HEK293T (cell line): Measurements from ENCODE around the gene STK38.

Source experiments
- CTCF ChIA-PET: fragments of 350-600 bp; formaldehyde crosslinking; extraction: SDS; loops from one replicate; lab custom pipeline; 2021; ENCODE audit warnings: antibody characterized with exemption, inconsistent platforms; lab: Yijun Ruan, JAX
- POLR2A ChIA-PET: fragments of 350-600 bp; formaldehyde crosslinking; extraction: SDS; loops from one replicate; lab custom pipeline; 2020; ENCODE audit warnings: antibody characterized with exemption, inconsistent platforms; lab: Yijun Ruan, JAX
- DNase-seq: peaks from one replicate; pipeline ENCODE4 v3.0.0; 2012; ENCODE audit warnings: mixed read lengths; ENCODE audit errors: extremely low spot score
- ARNT ChIP-seq: fragments of 450-650 bp; IDR thresholded peaks from 2 replicates; pipeline ENCODE4 v1.6.1; 2017; ENCODE audit warnings: mild to moderate bottlenecking
- BHLHE40 ChIP-seq: fragments of 450-650 bp; IDR thresholded peaks from 2 replicates; pipeline ENCODE4 v1.6.1; 2016; ENCODE audit warnings: mild to moderate bottlenecking, moderate library complexity, borderline replicate concordance
- CTBP1 ChIP-seq: fragments of 450-650 bp; IDR thresholded peaks from 2 replicates; pipeline ENCODE4 v1.6.1; 2016; ENCODE audit warnings: borderline replicate concordance
- ELF4 ChIP-seq: fragments of 450-650 bp; IDR thresholded peaks from 2 replicates; pipeline ENCODE4 v1.6.1; 2017; ENCODE audit warnings: antibody characterized with exemption
- FOXA1 ChIP-seq: fragments of 450-650 bp; IDR thresholded peaks from 2 replicates; pipeline ENCODE4 v1.6.1; 2016; ENCODE audit warnings: mild to moderate bottlenecking
- FOXK2 ChIP-seq: fragments of 450-650 bp; IDR thresholded peaks from 2 replicates; pipeline ENCODE4 v1.6.1; 2016; ENCODE audit warnings: mild to moderate bottlenecking
- FOXM1 ChIP-seq: fragments of 450-650 bp; IDR thresholded peaks from 2 replicates; pipeline ENCODE4 v1.6.1; 2017; ENCODE audit warnings: mild to moderate bottlenecking, borderline replicate concordance
- HDGF ChIP-seq: fragments of 450-650 bp; IDR thresholded peaks from 2 replicates; pipeline ENCODE4 v1.6.1; 2017; ENCODE audit warnings: antibody characterized with exemption, borderline replicate concordance
- L3MBTL2 ChIP-seq: fragments of 450-650 bp; conservative IDR thresholded peaks from 2 replicates; pipeline ENCODE4 v1.6.1; 2016; ENCODE audit warnings: mild to moderate bottlenecking
- LEF1 ChIP-seq: fragments of 450-650 bp; IDR thresholded peaks from 2 replicates; pipeline ENCODE4 v1.6.1; 2017; ENCODE audit warnings: mild to moderate bottlenecking, borderline replicate concordance
- NFRKB ChIP-seq: fragments of 450-650 bp; IDR thresholded peaks from 2 replicates; pipeline ENCODE4 v1.6.1; 2016; ENCODE audit warnings: mild to moderate bottlenecking, moderate library complexity
- SP1 ChIP-seq: fragments of 450-650 bp; IDR thresholded peaks from 2 replicates; pipeline ENCODE4 v1.6.1; 2017
- SUZ12 ChIP-seq: fragments of 450-650 bp; IDR thresholded peaks from 2 replicates; pipeline ENCODE4 v1.6.1; 2016; ENCODE audit warnings: mild to moderate bottlenecking
- TARDBP ChIP-seq: fragments of 450-650 bp; IDR thresholded peaks from 2 replicates; pipeline ENCODE4 v1.6.1; 2016
- ZNF384 ChIP-seq: fragments of 450-650 bp; IDR thresholded peaks from 2 replicates; pipeline ENCODE4 v1.6.1; 2016
- TF ChIP-seq, protein P1 (sequence below): fragments of 450-650 bp; IDR thresholded peaks from 2 replicates; pipeline ENCODE4 v1.6.1; 2016

Gene STK38

DNA sequence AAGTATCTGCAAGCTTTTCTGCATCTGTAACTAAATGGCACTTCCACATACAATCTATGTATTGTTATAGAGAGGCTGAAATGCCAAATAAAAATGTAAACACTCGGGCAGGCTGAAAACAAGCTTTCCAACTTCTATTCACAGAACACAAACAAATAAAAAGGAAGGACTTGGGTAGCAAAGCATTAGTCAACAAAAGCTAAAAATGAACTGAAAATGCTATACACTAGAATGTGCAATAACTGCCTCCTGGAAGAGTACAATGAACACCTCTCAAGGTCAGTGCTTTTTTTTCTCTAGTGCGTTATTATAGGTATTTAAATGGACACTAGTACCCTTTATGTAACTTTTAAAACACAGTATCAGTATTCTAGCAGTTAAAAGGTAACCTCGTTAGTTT, 31.4 kb downstream of the STK38 start:
- DNase-seq = no peak
- ChIA-PET POLR2A (no interaction called here), CTCF (interaction anchor here (1.2 kb wide), 1 partner anchor 244 kb away, joined by 3 read pairs; no protein-coding TSS in a partner anchor)
- TF ChIP-seq BHLHE40 = no peak
- TF ChIP-seq ZNF384 = no peak
- TF ChIP-seq NFRKB = no peak
- TF ChIP-seq L3MBTL2 = no peak
- TF ChIP-seq FOXA1 = no peak
- TF ChIP-seq ARNT = no peak
- TF ChIP-seq HDGF = no peak
- TF ChIP-seq SUZ12 = no peak
- TF ChIP-seq, protein P1, sequence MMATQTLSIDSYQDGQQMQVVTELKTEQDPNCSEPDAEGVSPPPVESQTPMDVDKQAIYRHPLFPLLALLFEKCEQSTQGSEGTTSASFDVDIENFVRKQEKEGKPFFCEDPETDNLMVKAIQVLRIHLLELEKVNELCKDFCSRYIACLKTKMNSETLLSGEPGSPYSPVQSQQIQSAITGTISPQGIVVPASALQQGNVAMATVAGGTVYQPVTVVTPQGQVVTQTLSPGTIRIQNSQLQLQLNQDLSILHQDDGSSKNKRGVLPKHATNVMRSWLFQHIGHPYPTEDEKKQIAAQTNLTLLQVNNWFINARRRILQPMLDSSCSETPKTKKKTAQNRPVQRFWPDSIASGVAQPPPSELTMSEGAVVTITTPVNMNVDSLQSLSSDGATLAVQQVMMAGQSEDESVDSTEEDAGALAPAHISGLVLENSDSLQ = no peak
- no peak for TF ChIP-seq LEF1
- no peak for TF ChIP-seq ELF4

DNA sequence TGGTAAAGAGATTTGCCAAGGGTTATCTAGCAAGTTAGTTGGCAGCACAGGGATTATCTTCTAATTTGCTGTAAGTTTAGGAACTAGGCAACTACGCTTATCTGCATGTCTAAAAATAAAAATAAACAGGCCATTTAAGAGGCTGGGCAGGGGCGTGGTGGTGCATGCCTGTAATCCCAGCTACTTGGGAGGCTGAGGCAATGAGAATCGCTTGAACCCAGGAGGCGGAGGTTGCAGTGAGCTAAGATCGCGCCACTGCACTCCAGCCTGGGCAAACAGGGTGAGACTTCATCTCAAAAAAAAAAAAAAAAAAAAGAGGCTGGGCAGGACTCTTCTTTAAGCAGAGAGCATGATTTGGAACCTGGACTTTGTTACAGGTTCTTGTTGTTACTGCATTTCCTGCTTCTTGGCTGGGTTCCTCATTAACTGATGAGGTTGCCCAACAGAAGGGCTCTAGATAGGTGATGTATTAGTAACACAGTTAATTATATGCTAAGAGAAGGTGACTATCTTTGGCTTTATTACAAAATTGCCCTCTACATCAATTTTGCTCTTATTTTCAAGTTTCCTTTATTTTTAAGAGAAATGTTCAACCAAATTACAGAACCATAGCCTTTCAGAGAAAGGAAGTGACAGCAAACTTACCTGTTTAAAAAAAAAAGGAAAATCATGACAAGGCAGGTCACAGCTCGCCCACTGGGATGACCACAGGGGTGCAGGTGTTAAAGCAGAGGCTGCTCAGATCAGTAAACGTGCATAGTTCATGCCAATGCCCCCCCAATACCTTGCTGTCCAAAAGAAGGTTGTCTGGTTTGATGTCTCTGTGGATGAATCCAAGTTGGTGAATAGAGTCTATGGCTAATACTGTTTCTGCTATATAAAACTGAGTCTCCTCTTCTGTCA, 32.5 kb downstream of the STK38 start:
- POLR2A ChIA-PET = no interaction called here
- no peak for DNase-seq
- CTCF ChIA-PET = interaction anchor here (0.6 kb wide), 1 partner anchor 213 kb away, joined by 3 read pairs; no protein-coding TSS in a partner anchor
- TF ChIP-seq HDGF (no peak), TARDBP (no peak), ARNT (no peak), ELF4 (no peak), L3MBTL2 (no peak), NFRKB (no peak), SP1 (no peak), ZNF384 (no peak), BHLHE40 (no peak), FOXK2 (no peak), SUZ12 (no peak), FOXM1 (no peak), FOXA1 (no peak), CTBP1 (no peak), LEF1 (no peak)
- TF ChIP-seq, protein P1 = no peak

DNA sequence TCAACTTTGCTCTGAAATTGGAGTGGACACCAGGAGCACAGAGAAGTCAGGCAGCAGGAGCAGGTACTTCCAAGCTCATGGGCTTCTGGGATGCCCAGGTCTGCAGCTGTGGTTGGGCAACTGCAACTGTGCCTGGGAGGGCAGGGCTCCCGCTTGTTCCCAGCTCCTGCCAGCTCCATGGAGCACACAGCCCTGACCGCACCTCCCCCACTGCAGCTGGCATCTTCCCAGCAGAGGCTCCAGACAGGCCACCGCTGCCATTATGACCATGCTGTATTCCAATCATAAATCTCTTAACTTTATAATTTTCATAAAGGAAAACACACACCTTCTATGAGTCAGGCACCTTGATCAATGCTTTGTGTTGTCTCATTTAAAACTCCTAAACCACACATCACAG, 36.9 kb downstream of the STK38 start:
- no peak for DNase-seq
- CTCF ChIA-PET = no interaction called here
- POLR2A ChIA-PET = no interaction called here
- TF ChIP-seq BHLHE40 (no peak), FOXA1 (no peak), CTBP1 (no peak), L3MBTL2 (no peak), FOXM1 (no peak), HDGF (no peak), ARNT (no peak), SUZ12 (no peak)
- TF ChIP-seq, protein P1 = no peak

DNA sequence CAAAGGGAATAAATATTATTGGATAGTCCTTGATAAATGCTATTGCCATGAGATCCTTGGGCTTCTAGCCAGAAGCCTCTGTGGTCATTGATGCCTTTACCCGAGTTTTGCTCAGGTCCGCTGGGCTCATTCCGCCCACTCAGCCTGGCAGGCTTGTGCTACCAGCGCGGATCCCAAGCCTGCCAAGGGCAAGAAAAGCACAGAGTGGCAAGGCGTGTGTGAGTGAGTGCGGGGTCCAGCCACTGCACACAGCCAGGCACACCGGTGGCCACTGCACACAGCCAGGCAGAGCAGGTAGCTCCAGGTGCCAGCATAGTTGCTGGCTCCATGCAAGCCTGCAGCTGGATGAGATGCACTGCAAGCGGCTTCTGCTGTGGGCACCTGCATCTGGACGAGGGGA, 38.7 kb downstream of the STK38 start:
- POLR2A ChIA-PET = no interaction called here

DNA sequence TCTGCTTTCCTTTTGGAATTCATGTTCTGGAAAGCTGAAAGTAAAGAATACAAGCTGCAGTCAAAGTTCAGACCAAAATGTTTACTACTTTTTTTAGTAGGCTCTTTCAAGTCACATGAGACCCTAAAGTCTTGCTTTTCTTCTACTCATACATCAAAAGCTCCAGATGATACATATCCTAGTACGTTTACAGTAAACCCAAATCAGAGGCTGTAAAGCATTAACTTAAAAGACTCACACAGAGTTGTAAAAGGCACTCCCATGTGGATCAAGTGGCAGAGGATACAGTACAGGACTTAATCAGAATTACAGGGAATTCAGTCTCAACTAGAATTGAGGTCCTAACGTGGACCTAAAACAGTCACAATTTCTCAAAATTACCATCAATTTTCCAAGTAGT, 40.7 kb downstream of the STK38 start:
- TF ChIP-seq LEF1 = no peak
- TF ChIP-seq TARDBP = no peak
- TF ChIP-seq HDGF = no peak
- no peak for TF ChIP-seq FOXA1
- no peak for TF ChIP-seq NFRKB
- no peak for TF ChIP-seq SUZ12
- TF ChIP-seq CTBP1 = no peak
- TF ChIP-seq FOXM1 = no peak
- TF ChIP-seq ELF4 = no peak
- TF ChIP-seq, protein P1 = no peak
- no peak for TF ChIP-seq BHLHE40
- no peak for TF ChIP-seq L3MBTL2
- ChIA-PET CTCF (no interaction called here), POLR2A (no interaction called here)
- no peak for DNase-seq

More for the DNA sequence above, 38.7 kb downstream of the STK38 start:
- TF ChIP-seq FOXA1 (no peak), SUZ12 (no peak), LEF1 (no peak), NFRKB (no peak), TARDBP (no peak), FOXK2 (no peak), CTBP1 (no peak), ARNT (no peak), L3MBTL2 (no peak), ELF4 (no peak), ZNF384 (no peak)
- TF ChIP-seq, protein P1 = no peak
- CTCF ChIA-PET = no interaction called here
- DNase-seq = no peak
